GM12878 (cell line): ENCODE measurements around the gene STKLD1. TPM values are rescaled to one million over a fixed set of nuclear protein-coding genes. Genes with fewer than 3 reads are reported as not detected.

Experiments
- ATF3 ChIP-seq: IDR thresholded peaks from 2 replicates; pipeline ENCODE4 v1.6.1; 2011; ENCODE audit warnings: low read depth, mild to moderate bottlenecking, low read length, moderate library complexity, borderline replicate concordance; ENCODE audit errors: extremely low read depth
- BCL11A ChIP-seq: IDR thresholded peaks from 2 replicates; pipeline ENCODE4 v1.6.1; 2011; ENCODE audit warnings: low read depth, low read length
- CBX3 ChIP-seq: fragments of 200-600 bp; sonication (generic); IDR thresholded peaks from 2 replicates; pipeline ENCODE4 v1.6.1; 2016; ENCODE audit warnings: low read depth, borderline replicate concordance
- CHD4 ChIP-seq: fragments of 200-600 bp; sonication (generic); IDR thresholded peaks from 2 replicates; pipeline ENCODE4 v1.6.1; 2016; ENCODE audit warnings: mild to moderate bottlenecking
- DPF2 ChIP-seq: fragments of 450-650 bp; IDR thresholded peaks from 2 replicates; pipeline ENCODE4 v1.6.1; 2017; ENCODE audit warnings: mild to moderate bottlenecking
- KDM1A ChIP-seq: fragments of 200-600 bp; sonication (generic); IDR thresholded peaks from 2 replicates; pipeline ENCODE4 v1.6.1; 2016; ENCODE audit warnings: borderline replicate concordance
- NFYB ChIP-seq: IDR thresholded peaks from 2 replicates; pipeline ENCODE4 v1.6.1; 2011; ENCODE audit warnings: low read depth, mild to moderate bottlenecking, low read length, improper control_type of control experiment, moderate library complexity; ENCODE audit not compliant: insufficient read depth
- NKRF ChIP-seq: fragments of 450-650 bp; conservative IDR thresholded peaks from 2 replicates; pipeline ENCODE4 v1.6.1; 2017; ENCODE audit warnings: mild to moderate bottlenecking, moderate library complexity
- NRF1 ChIP-seq: conservative IDR thresholded peaks from 2 replicates; pipeline ENCODE4 v1.6.1; 2011; ENCODE audit warnings: mild to moderate bottlenecking, low read depth, low read length, improper control_type of control experiment
- PML ChIP-seq: IDR thresholded peaks from 2 replicates; pipeline ENCODE4 v1.6.1; 2012; ENCODE audit warnings: low read length, inconsistent platforms
- RB1 ChIP-seq: fragments of 450-650 bp; formaldehyde crosslinking; IDR thresholded peaks from 2 replicates; pipeline ENCODE4 v1.6.1; 2017; ENCODE audit warnings: mild to moderate bottlenecking, borderline replicate concordance
- RCOR1 ChIP-seq: conservative IDR thresholded peaks from 2 replicates; pipeline ENCODE4 v1.6.1; 2012; ENCODE audit warnings: low read depth, low read length, improper control_type of control experiment
- SIN3A ChIP-seq: IDR thresholded peaks from 2 replicates; pipeline ENCODE4 v1.6.1; 2012; ENCODE audit warnings: low read depth, low read length, improper control_type of control experiment
- SP1 ChIP-seq: IDR thresholded peaks from one replicate; pipeline ENCODE4 v1.6.1; 2011; ENCODE audit warnings: low read depth, low read length
- SREBF2 ChIP-seq: IDR thresholded peaks from 2 replicates; pipeline ENCODE4 v1.6.1; 2012; ENCODE audit warnings: mild to moderate bottlenecking, low read length
- TARDBP ChIP-seq: IDR thresholded peaks from 2 replicates; pipeline ENCODE4 v1.6.1; 2016; ENCODE audit warnings: borderline replicate concordance
- TCF12 ChIP-seq: IDR thresholded peaks from 2 replicates; pipeline ENCODE4 v1.6.1; 2011; ENCODE audit warnings: low read depth, mild to moderate bottlenecking, low read length
- TCF3 ChIP-seq: IDR thresholded peaks from 2 replicates; pipeline ENCODE4 v1.6.1; 2012; ENCODE audit warnings: low read depth, mild to moderate bottlenecking, low read length, borderline replicate concordance; ENCODE audit not compliant: insufficient read depth
- ZBTB11 ChIP-seq: fragments of 450-650 bp; formaldehyde crosslinking; IDR thresholded peaks from 2 replicates; pipeline ENCODE4 v1.5.0; 2022; ENCODE audit warnings: mild to moderate bottlenecking, missing genetic modification characterization
- ZBTB40 ChIP-seq: fragments of 450-650 bp; IDR thresholded peaks from 2 replicates; pipeline ENCODE4 v1.6.1; 2016; ENCODE audit warnings: mild to moderate bottlenecking, moderate library complexity, borderline replicate concordance
- ZNF622 ChIP-seq: fragments of 450-650 bp; IDR thresholded peaks from 2 replicates; pipeline ENCODE4 v1.6.1; 2017; ENCODE audit warnings: mild to moderate bottlenecking, inconsistent platforms
- ZSCAN29 ChIP-seq: fragments of 450-650 bp; IDR thresholded peaks from 2 replicates; pipeline ENCODE4 v1.6.1; 2017; ENCODE audit warnings: mild to moderate bottlenecking, moderate library complexity
- polyA plus RNA-seq, 11 experiments: library from polyadenylated mRNA; depleted of rRNA in 4 of 11; unstranded in 6 of 11; stranded (reverse) in 5 of 11; fragments of >200 nt; fragmentation: Nextera tagmentation in 4 of 11; fragmentation: Illumina TruSeq in 1 of 11; extraction: Ambion mirVana in 4 of 11; extraction: Trizol in 1 of 11; gene quantifications; 1 replicate in 1 of 11; 2 replicates in 10 of 11; pipeline versions ENCODE4 v1.2.1 to v1.2.3, GENCODE V29; 2011 to 2016; ENCODE audit warnings: inconsistent platforms in 2 of 11, missing spikeins in 2 of 11, low read depth in 1 of 11
- total RNA-seq, 4 experiments: library from RNA; depleted of rRNA in 3 of 4; stranded (reverse); fragments of >200 nt in 3 of 4; fragmentation: Illumina TruSeq in 1 of 4; extraction: Trizol in 1 of 4; gene quantifications; 2 replicates each; pipeline versions ENCODE4 v1.2.1 to v1.2.3, GENCODE V29; 2013 to 2021

STKLD1 gene
- total and polyA plus RNA-seq, 10 of the 15 experiments (the other 5 are each of a cell fraction or from before 2014, with no cell fraction given) = 0.07 to 0.40 (median 0.29) TPM; not detected in 4

- peak; percentile 85 for TF ChIP-seq NKRF
- TF ChIP-seq SREBF2 = no peak
- TF ChIP-seq ZBTB40 = peak; percentile 72; the same call in 1 of the 2 replicates
- TF ChIP-seq SP1 = peak; percentile 75
- no peak for TF ChIP-seq NRF1
- TF ChIP-seq CHD4 = no peak
- TF ChIP-seq ZSCAN29 = no peak
- no peak; the same call in 1 of the 2 replicates for TF ChIP-seq SIN3A
- no peak for TF ChIP-seq ZBTB11 (CRISPR knock-in tag)
- TF ChIP-seq ATF3 = no peak
- TF ChIP-seq ZNF622 = no peak
- TF ChIP-seq TCF3 = no peak
- peak; percentile 99 for TF ChIP-seq RB1
- TF ChIP-seq RCOR1 = peak; percentile 98
- TF ChIP-seq CBX3 = no peak
- TF ChIP-seq TARDBP = 0 out of 2 replicates have a peak, but pooled peaks have one; percentile 45
- TF ChIP-seq PML = peak; percentile 99
- no peak for TF ChIP-seq BCL11A
- TF ChIP-seq TCF12 = peak; percentile 83; the same call in 1 of the 2 replicates
- no peak for TF ChIP-seq KDM1A
- no peak for TF ChIP-seq NFYB
- 0 out of 2 replicates have a peak, but pooled peaks have one; percentile 50 for TF ChIP-seq DPF2
These were observed 28.0 kb upstream of the STKLD1 start, which contains the start of the genes MED22 and RPL7A (continued) for GRCh38 chr9:133347985-133348717.
